Caco-2 (cell line): ENCODE results near the gene FHIP1A. TPM values are rescaled to one million over a fixed set of nuclear protein-coding genes. Genes with fewer than 3 reads are reported as not detected.

Experiments used
- BruUV-seq: library from RNA; stranded (reverse); fragments of 400-500 nt; replicated peaks from 2 replicates; lab custom pipeline; 2021; lab: Mats Ljungman, UMichigan
- CTCF ChIA-PET: fragments of 300-600 bp; sonication (Branson Sonifier 250); formaldehyde crosslinking; loops from one replicate; lab custom pipeline; 2022; ENCODE audit warnings: antibody characterized with exemption; lab: Charles Lee
- POLR2A ChIA-PET: fragments of 300-600 bp; sonication (Branson Sonifier 250); formaldehyde crosslinking; loops from one replicate; lab custom pipeline; 2022; ENCODE audit warnings: antibody characterized with exemption; lab: Charles Lee
- DNase-seq, 2 experiments: peaks; one replicate each; pipeline versions ENCODE4 v3.0.0 to v3.0.0-alpha.2; 2020 to 2022
- H3K27me3 ChIP-seq: replicated peaks from 2 replicates; pipeline ENCODE4 v1.6.0; 2011; ENCODE audit warnings: low read length; ENCODE audit not compliant: control insufficient read depth, insufficient read depth
- H3K36me3 ChIP-seq: 2 replicates; pipeline ENCODE4 v1.5.1; 2011; ENCODE audit warnings: low read length; ENCODE audit not compliant: control insufficient read depth, insufficient read depth
- H3K4me1 ChIP-seq: fragments of 250-450 bp; sonication (Bioruptor Pico); 2 replicates; pipeline ENCODE4 v1.5.1; 2020; ENCODE audit warnings: mild to moderate bottlenecking
- H3K4me3 ChIP-seq: 2 replicates; pipeline ENCODE4 v1.5.1; 2011; ENCODE audit warnings: low read depth, mild to moderate bottlenecking, control low read depth, low read length
- H3K9me3 ChIP-seq: fragments of 250-450 bp; sonication (Bioruptor Pico); 2 replicates; pipeline ENCODE4 v1.5.1; 2020; ENCODE audit warnings: mild to moderate bottlenecking, moderate library complexity
- H3K27ac Mint-ChIP-seq: one replicate; pipeline ENCODE4 v1.8.0; 2022; ENCODE audit warnings: mixed read lengths; ENCODE audit not compliant: unreplicated experiment
- H3K27me3 Mint-ChIP-seq: one replicate; pipeline ENCODE4 v1.8.0; 2022; ENCODE audit warnings: mixed read lengths; ENCODE audit not compliant: insufficient read depth, unreplicated experiment
- H3K36me3 Mint-ChIP-seq: one replicate; pipeline ENCODE4 v1.8.0; 2022; ENCODE audit warnings: mild to moderate bottlenecking, mixed read lengths; ENCODE audit not compliant: insufficient read depth, unreplicated experiment
- H3K4me1 Mint-ChIP-seq: one replicate; pipeline ENCODE4 v1.8.0; 2022; ENCODE audit warnings: low read depth, mixed read lengths; ENCODE audit not compliant: unreplicated experiment
- H3K4me3 Mint-ChIP-seq: one replicate; pipeline ENCODE4 v1.8.0; 2022; ENCODE audit warnings: mild to moderate bottlenecking, moderate library complexity, mixed read lengths; ENCODE audit not compliant: unreplicated experiment
- H3K9me3 Mint-ChIP-seq: one replicate; pipeline ENCODE4 v1.8.0; 2022; ENCODE audit warnings: mixed read lengths; ENCODE audit not compliant: unreplicated experiment
- CTCF ChIP-seq, 2 experiments: fragments of 200-600 bp in 1 of 2; IDR thresholded peaks; 1 replicate in 1 of 2; 2 replicates in 1 of 2; pipeline versions ENCODE4 v1.5.1 to v1.8.0; 2011 to 2022; ENCODE audit warnings: antibody characterized with exemption in 1 of 2, control low read depth in 1 of 2, inconsistent platforms in 1 of 2, low read depth in 1 of 2, low read length in 1 of 2, mild to moderate bottlenecking in 1 of 2, moderate library complexity in 1 of 2; ENCODE audit not compliant: insufficient read depth in 1 of 2, severe bottlenecking in 1 of 2, unreplicated experiment in 1 of 2
- intact Hi-C: fragments of 100-400 bp; cut with micrococcal nuclease; formaldehyde crosslinking; loops from one replicate; pipeline ENCODE4 v1.10.0; 2022; ENCODE audit not compliant: unreplicated experiment
- total RNA-seq: library from RNA; stranded (reverse); gene quantifications from 2 replicates; pipeline ENCODE4 v1.2.3, GENCODE V29; 2022

FHIP1A gene
- total RNA-seq, 1 experiment from 2014 or later: 22.3 TPM

GRCh38 chr4:151361966-151362365 is 47.0 kb upstream of the FHIP1A start:
- Histone ChIP-seq H3K4me1 (no peaks in the 10 kb centered on the region), H3K36me3 (no peaks in the 10 kb centered on the region), H3K27me3 (no peaks in the 10 kb centered on the region), H3K4me3 (no peak overlapping the region), H3K9me3 (no peaks in the 10 kb centered on the region)
- H3K27ac Mint-ChIP-seq: no peak overlapping the region
- TF ChIP-seq CTCF (IDR thresholded peaks at IDR 0.05; ENCODE audit: insufficient read depth in 1 of 2, low read depth in 1 of 2, low read length in 1 of 2, severe bottlenecking in 1 of 2, unreplicated experiment in 1 of 2): no peak
- BruUV-seq: no TSS peak
- ChIA-PET POLR2A (interaction anchor here (0.9 kb wide), 1 partner anchor 36 kb away, joined by 3 read pairs; the partner anchor contains the start of gene SH3D19), CTCF (interaction anchor here (0.9 to 1.3 kb wide), 4 partner anchors 36 to 245 kb away, joined by 3 to 9 read pairs (median 6); partner anchors contain the start of genes PRSS48 and SH3D19)
- H3K4me1 Mint-ChIP-seq: peaks cover 12% of the 10 kb centered on the region
- H3K9me3 Mint-ChIP-seq: no peaks in the 10 kb centered on the region
- intact Hi-C loops: loop anchor here (1.0 to 2.0 kb wide), 10 partner anchors 21 to 250 kb away; partner anchors contain the start of gene PRSS48
- H3K36me3 Mint-ChIP-seq: peaks cover 8% of the 10 kb centered on the region
- H3K4me3 Mint-ChIP-seq: no peak overlapping the region
- DNase-seq: no peak
- no peaks in the 10 kb centered on the region for H3K27me3 Mint-ChIP-seq

- Histone ChIP-seq H3K27me3 (no peaks in the 10 kb centered on the region), H3K9me3 (no peaks in the 10 kb centered on the region), H3K4me1 (no peaks in the 10 kb centered on the region), H3K36me3 (no peaks in the 10 kb centered on the region), H3K4me3 (no peak overlapping the region)
- DNase-seq: peak; percentile 86 to 88
- Mint-ChIP-seq H3K27me3 (no peaks in the 10 kb centered on the region), H3K27ac (no peak overlapping the region), H3K36me3 (peaks cover 8% of the 10 kb centered on the region), H3K4me3 (no peak overlapping the region), H3K9me3 (no peaks in the 10 kb centered on the region), H3K4me1 (peaks cover 12% of the 10 kb centered on the region)
- CTCF ChIA-PET: interaction anchor here (0.5 to 1.3 kb wide), 6 partner anchors 37 to 268 kb away, joined by 3 to 9 read pairs (median 4); partner anchors contain the start of genes PRSS48 and SH3D19
- TF ChIP-seq CTCF (IDR thresholded peaks at IDR 0.05; ENCODE audit: insufficient read depth in 1 of 2, low read depth in 1 of 2, low read length in 1 of 2, severe bottlenecking in 1 of 2, unreplicated experiment in 1 of 2): peak; percentile 90 to 97
- intact Hi-C loops: loop anchor here (1.0 to 2.0 kb wide), 10 partner anchors 21 to 250 kb away; partner anchors contain the start of gene PRSS48
- BruUV-seq: no TSS peak
- POLR2A ChIA-PET: interaction anchor here (0.9 kb wide), 1 partner anchor 37 kb away, joined by 3 read pairs; the partner anchor contains the start of gene SH3D19
Observed at GRCh38 chr4:151362404-151363164, 46.4 kb upstream of the FHIP1A start.

- no TSS peak for BruUV-seq
- CTCF ChIA-PET: no interaction called here
- H3K36me3 Mint-ChIP-seq: no peaks in the 10 kb centered on the region
Observed at GRCh38 chr4:151376540-151376939, 32.4 kb upstream of the FHIP1A start.

More at GRCh38 chr4:151376540-151376939, 32.4 kb upstream of the FHIP1A start:
- Histone ChIP-seq H3K4me3 (no peak overlapping the region), H3K9me3 (no peaks in the 10 kb centered on the region; the same call in 1 of the 2 replicates), H3K4me1 (no peaks in the 10 kb centered on the region), H3K36me3 (no peaks in the 10 kb centered on the region), H3K27me3 (no peaks in the 10 kb centered on the region)
- H3K27me3 Mint-ChIP-seq: no peaks in the 10 kb centered on the region
- H3K27ac Mint-ChIP-seq: no peak overlapping the region
- no peak overlapping the region for H3K4me3 Mint-ChIP-seq
- no peak for DNase-seq
- intact Hi-C loops: no loop called here
- peaks cover 9% of the 10 kb centered on the region for H3K9me3 Mint-ChIP-seq
- POLR2A ChIA-PET: no interaction called here
- no peak for TF ChIP-seq CTCF (IDR thresholded peaks at IDR 0.05; ENCODE audit: insufficient read depth in 1 of 2, low read depth in 1 of 2, low read length in 1 of 2, severe bottlenecking in 1 of 2, unreplicated experiment in 1 of 2)
- H3K4me1 Mint-ChIP-seq: no peaks in the 10 kb centered on the region
